HG02759 (cell line): ENCODE data around the gene PTPRJ.
"Not testable (repeated sequence)": the region's sequence is repeated elsewhere in the genome, so short reads cannot be mapped to it uniquely, and the experiment has no call there.

Experiments
- ATAC-seq: cut with Tn5 transposase; IDR thresholded peaks from one replicate; pipeline ENCODE4 v1.9.1; 2021; ENCODE audit warnings: mild to moderate bottlenecking, moderate library complexity; ENCODE audit not compliant: unreplicated experiment

The PTPRJ gene

DNA sequence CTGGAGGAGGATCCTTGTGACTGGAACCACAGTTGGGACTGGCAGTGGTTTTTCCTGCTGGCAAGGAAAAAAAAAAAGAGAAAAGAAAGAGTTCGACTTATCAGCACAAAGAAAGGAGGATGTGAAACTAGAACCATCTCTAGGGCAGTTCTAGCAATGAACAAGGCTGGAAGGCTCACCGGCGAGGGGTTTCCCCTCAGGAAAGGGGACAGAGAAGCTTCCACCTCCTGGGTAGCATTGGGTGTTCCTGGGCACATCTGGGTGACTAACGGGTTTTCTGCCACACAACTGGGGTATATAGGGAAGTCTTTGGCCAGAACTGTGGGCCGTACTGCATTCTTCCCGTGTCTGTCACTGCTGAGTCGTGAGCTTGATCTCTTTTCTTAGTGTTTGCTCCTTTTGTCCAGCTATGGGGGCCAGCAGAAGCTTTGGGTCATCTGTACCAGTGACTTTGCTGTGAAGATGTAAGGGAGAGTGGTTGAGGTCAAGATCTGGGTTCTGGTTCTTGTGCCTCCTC is 126.9 kb downstream of the PTPRJ start:
- ATAC-seq: peak; percentile 90

DNA sequence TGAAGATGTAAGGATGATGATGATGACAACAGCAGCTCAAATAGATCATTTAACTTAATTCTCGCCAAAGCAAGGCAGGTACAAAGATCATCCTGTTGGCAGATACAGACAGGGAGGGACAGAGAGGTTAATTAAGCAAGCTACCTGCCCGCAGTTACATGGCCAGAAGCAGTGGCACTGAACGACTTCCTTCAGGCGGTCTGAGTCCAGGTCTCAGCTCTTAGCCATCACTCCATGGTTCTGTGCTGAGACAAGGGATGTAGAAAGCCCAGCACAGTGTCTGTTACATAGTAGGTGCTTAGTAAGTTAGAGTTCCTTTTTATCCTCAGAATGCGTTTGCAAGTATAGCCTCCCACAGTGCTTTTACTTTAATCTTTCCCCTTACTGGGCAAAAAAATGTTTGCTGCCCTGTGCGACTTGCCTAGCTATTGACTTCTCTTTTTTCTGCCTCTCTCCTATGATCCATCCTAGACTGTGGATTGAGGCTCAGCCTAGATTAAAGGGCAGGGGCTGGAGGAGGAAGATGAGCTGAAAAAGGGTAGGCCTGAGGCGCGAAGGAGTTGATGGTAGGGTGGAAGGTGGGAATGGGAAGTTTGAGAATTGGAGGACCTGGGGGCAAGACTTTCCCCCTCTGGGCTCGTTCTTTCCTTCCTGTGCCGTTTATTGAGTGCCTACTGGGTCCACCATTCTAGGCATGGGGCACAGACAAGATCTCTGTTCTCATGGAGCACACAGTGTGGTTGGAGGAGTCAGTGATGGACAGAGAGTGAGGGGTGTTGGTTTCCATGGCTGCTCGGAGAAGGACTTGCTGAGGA is 128.1 kb downstream of the PTPRJ start:
- ATAC-seq: no peak

- no peak for ATAC-seq
These were observed 128.8 kb downstream of the PTPRJ start for GRCh38 chr11:48109046-48109666.

DNA sequence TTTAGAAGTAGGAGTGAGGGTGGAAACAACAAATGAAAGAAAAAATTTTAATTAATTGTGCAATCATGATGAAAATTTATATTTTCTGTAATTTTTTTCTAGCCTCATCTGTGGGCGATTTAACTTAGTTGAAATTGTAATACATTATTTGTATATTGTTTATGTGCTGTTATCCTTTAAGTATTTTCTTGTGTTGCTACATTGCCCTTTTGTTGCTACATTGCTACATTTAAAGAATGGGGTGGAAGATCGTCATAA is 130.1 kb downstream of the PTPRJ start:
- no peak for ATAC-seq

DNA sequence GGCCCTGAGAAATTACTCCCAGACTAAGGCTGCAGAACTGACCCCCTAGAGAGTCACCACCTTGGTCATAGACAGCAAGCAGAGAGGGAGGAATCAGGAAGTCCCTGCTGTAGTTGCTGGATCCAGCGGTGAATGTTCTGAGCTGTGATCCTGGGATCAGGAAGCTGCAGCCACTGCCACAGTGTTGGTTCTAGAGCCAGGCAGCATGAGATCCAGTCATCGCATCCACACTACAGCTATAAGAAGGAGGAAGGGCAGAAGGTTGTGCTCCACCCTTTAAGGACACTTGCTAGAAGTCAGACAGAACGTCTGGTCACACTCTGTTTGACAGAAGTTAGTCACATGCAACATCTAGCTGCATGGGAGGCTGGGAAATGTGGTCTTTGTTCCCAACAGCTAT is 131.5 kb downstream of the PTPRJ start:
- ATAC-seq: no peak

DNA sequence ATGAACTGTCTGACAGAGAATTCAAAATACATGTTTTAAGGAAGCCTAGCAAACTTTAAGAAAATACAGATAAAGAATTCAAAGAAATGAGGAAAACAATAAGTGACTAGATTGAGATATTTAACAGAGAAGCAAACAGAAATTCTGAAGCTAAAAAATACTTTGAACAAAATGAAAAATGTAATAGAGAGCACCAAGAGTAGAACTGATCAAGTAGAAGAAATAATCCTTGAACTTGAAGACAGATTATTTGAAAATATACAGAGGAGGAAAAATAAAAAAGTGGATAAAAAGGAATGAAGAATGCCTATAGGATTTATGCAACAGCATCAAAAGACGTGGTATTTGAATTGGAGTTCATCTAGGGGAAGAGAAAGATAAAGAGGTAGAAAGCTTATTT is 134.4 kb downstream of the PTPRJ start:
- ATAC-seq: no peak

- ATAC-seq: no peak
These were observed 136.3 kb downstream of the PTPRJ start for GRCh38 chr11:48116437-48117228.

DNA sequence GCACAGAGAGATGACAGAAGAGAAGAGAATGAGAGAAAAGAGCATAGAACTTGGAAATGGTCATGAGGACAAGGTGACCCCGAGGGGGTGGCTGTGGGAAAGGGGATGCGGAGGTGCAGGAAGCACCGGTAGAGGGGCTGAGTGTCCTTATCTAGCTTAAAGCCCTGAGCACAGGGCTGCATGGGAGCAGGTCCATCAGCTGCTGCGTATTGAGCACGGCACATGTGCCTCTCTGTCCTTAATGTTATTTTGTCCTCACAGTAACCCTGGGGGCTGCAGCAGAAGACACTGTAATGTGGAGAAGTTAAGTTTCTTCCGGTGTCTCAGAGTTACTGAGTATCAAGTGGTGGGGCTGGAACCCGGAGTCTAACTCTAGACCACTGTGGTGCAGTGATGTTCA is 141.9 kb downstream of the PTPRJ start:
- ATAC-seq: no peak

GRCh38 chr11:48122656-48123055 is 142.3 kb downstream of the PTPRJ start:
- no peak for ATAC-seq

DNA sequence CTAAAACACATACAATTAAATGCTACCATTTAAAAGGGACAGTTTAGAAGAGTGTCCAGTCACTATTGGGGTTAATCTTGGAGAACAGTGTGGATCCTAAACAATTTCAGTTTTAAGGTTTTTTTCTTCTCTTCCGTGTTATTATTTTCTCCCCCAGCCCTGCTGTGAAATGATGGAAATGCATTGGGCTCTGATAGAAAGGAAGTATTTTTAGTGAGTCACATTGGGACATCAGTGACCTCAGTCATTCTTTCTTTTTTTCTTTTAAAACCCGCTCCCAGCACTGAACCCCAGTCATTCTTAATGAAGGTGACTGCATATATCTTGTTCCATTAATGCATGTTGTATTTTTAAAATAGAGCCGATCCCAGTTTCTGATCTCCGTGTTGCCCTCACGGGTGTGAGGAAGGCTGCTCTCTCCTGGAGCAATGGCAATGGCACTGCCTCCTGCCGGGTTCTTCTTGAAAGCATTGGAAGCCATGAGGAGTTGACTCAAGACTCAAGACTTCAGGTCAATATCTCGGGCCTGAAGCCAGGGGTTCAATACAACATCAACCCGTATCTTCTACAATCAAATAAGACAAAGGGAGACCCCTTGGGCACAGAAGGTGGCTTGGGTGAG is 143.0 kb downstream of the PTPRJ start:
- ATAC-seq: no peak

GRCh38 chr11:48123934-48124755 is 143.8 kb downstream of the PTPRJ start:
- no peak for ATAC-seq

GRCh38 chr11:48124880-48125279 is 144.5 kb downstream of the PTPRJ start:
- no peak for ATAC-seq

DNA sequence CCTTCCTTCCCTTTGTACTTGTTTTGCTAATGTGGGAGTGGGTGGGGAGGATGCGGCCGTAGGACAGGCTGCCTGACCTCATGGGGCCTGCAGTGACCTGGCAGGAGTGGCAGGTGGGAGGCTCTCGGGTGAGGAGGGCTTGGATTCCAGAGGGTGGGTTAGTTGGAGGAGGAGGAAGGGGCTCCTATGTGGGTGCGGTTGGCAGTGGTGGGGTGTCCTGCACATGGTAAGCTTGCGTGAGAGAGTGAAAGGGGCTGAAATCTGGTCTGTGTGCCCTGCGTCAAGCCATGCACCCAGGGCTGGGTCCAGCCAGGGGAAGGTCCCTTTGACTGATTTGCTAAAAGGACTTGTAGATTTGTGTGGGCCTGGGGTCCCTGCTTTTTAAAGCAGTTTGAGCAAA is 145.5 kb downstream of the PTPRJ start:
- no peak for ATAC-seq

DNA sequence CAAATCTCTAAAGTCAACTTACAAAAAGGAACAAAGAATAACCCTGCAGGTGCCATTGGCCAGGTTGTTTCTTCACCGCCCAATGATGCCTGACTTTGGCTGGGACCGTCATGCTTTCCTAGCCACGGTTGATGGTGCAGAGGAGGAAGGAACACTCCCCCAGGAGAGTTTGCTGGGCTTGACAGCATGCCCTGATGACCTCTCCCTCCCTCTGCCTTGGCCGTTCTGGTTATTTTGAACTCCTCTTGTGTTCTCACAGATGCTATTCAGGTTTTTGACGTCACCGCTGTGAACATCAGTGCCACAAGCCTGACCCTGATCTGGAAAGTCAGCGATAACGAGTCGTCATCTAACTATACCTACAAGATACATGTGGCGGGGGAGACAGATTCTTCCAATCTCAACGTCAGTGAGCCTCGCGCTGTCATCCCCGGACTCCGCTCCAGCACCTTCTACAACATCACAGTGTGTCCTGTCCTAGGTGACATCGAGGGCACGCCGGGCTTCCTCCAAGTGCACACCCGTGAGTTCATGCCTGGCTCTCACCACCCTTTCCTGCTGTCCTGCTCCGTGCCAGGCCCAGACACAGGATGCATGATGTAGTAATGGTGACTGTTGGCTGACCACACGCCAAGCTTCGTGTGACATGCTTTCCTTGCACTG is 147.3 kb downstream of the PTPRJ start:
- ATAC-seq: no peak

DNA sequence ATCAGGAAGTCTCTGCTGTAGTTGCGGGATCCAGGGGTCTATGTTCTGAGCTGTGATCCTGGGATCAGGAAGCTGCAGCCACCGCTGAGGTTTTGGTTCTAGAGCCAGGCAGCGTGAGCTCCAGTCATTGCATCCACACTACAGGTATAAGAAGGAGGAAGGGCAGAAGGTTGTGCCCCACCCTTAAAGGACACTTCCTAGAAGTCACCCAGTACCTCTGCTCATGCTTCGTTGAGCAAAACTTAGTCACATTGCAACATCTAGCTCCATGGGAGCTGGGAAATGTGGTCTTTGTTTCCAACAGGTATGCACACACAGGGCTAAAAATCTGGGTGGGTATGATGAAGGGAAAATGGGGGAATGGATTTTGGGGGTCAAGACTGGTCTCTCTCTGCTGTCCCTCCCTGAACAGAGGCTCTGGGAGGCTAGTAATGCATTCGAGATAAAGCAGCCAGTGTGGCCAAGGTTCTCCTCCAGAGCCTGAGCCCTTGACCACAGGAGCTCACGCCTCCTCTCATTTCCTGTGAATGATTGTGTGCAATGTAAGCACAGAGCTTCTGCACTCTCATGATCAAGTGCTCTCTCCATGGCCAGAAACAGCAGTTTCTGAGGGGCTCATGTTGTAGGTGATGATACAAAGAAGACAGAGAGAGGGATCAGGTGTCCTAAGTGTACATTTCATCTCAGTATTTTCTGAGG is 149.5 kb downstream of the PTPRJ start:
- peak; percentile 39 for ATAC-seq

GRCh38 chr11:48134221-48134922 is 154.0 kb downstream of the PTPRJ start:
- ATAC-seq: no peak

- no peak for ATAC-seq
These were observed 157.9 kb downstream of the PTPRJ start for GRCh38 chr11:48138222-48138621.

DNA sequence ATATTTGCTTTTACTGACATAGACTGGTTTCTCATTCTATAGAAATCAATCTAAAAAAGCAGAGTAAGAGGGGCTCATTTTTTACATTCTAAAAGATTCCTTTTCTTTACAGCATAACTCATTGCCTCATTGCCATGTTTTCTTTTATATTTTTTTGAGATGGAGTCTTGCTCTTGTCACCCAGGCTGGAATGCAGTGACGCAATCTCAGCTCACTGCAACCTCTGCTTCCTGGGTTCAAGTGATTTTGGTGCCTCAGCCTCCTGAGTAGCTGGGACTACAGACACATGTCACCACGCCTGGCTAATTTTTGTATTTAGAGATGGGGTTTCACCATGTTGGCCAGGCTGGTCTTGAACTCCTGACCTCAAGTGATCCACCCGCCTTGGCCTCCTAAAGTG is 159.5 kb downstream of the PTPRJ start:
- not testable (repeated sequence) for ATAC-seq
